Myocyte (in vitro differentiated cells): ENCODE measurements around the gene HOXD10. TPM values are rescaled to one million over a fixed set of nuclear protein-coding genes. Genes with fewer than 3 reads are reported as not detected.
A peak's percentile ranks its signal among the peaks of the same experiment; 100 is the strongest.

Source experiments
- DNase-seq: peaks from one replicate; pipeline ENCODE4 v3.0.0-alpha.2; 2012; ENCODE audit warnings: low read depth
- total RNA-seq: library from RNA; depleted of rRNA; stranded (reverse); fragments of >200 nt; gene quantifications from 2 replicates; pipeline ENCODE4 v1.2.3, GENCODE V29; 2014

Gene HOXD10
- total RNA-seq, 1 donor from 2014 or later: not detected

GRCh38 chr2:176082525-176082823 is 34.1 kb upstream of the HOXD10 start:
- DNase-seq: no peak

DNA sequence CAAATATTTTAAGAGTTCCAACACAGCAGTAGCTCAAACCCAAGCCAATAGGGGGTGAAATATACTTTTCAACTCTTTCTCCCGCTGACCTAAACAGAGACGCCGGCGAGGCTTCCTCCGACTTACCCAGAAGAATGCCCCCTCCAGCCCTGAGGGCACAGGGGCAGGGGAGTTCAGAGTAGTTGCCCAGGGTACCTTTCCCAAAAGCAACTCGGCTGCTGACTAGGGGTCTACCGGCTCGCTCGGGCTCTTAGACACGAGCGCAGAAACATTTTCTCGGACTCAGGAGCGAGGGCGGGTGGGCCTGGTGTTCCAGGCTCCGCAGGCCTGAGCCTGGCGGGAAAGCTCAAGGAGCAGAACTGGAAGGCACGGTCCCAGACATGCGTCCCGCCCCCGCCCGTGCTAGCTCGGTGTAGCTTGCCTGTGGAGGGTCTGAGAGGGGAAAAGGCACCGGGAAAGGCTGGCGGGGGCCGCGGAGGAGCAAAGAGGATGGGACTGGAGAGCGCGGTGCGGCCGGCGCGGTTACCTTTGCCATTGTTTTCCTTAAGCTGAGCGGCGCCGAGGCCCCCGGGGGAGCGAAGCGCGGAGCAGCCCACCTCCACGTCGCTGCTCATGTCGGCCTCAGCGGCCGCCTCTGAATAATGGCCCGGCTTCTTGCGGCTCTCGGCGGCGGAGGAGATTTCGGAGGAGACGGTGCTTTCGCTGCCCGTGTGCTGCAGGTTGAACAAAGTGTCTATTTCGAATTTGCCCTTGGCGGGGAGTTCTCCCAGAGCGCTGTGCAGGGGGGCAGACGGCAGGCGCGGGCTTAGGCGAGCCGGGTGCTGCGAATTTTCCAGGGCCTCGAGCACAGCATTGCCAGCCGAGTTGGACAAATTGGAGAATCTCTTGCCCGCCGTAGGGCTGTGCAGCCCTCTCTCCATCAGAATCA is 33.5 kb upstream of the HOXD10 start:
- no peak for DNase-seq

GRCh38 chr2:176083796-176084261 is 32.7 kb upstream of the HOXD10 start, which contains the start of gene EVX2:
Gene EVX2, minus strand, starts transcription at chr2:176083962. Its CDS starts 186 bp downstream, at chr2:176083776.
- DNase-seq: no peak

DNA sequence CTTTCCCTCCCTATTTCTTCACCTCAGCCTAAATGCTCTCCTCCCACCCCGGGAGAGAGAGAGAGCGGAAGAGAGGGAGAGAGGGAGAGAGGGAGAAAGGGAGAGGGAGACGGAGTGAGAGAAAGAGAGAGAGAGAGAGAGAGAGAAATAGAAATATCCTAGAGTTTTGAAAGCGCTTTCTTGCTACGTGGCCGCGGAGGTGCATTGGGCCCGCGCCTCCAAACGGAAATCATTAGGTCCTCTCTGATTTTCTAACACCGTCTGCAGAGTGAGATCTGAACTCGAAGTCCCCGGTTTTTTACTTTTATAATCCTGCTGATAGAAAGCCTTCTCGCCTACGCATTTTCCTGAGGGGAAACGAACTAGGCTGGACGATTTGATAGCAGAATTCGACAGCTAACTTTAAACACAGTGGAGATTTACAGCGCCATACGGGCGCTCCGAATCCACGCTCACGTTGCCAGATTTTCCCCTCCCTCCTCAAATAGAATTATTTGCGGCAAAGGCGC is 31.9 kb upstream of the HOXD10 start:
- DNase-seq: no peak

GRCh38 chr2:176085120-176085788 is 31.3 kb upstream of the HOXD10 start:
- no peak for DNase-seq

DNA sequence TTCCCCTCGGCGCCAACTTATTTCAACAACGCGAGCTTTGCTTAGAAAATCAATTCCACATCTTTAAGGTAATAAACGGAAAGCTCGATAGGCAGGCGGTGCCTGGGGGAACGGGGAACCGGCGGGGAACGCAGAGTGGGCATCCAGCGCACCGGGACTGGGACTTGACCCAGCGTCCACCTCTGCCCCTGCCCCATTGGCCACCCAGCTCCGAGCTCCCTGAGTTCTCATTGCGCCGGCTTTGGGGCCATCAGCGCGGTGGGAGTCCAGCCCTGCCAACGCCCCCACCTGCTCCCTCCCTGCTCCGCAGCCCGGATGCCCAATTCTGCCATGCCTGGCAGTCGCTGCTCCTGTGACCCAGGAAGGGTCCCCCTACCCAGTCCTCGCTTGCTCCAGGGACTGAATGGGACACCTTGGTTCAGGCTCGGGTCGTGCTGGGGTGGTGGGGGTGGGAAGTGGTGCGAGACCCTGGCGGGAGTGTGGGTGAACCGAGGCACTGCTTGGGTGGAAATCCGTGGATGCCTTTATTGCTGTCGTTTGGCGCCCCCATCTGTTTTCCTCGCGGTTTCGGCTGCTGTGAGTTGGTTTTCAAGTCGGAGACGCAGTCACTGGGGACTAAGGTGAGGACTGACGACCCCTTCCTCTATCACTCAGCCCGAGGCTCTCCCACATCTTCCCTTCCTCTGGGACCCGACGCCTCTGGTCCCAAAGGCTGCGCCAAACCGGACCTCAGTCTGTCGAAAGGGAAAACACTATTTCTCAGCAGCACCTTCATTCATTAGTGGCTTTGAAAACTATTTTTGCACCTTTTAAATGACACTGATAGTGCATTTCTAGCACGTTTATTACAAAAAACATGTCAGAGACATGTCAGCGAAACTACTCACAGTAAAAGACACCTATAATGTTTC is 30.5 kb upstream of the HOXD10 start:
- peak; percentile 55 for DNase-seq

DNA sequence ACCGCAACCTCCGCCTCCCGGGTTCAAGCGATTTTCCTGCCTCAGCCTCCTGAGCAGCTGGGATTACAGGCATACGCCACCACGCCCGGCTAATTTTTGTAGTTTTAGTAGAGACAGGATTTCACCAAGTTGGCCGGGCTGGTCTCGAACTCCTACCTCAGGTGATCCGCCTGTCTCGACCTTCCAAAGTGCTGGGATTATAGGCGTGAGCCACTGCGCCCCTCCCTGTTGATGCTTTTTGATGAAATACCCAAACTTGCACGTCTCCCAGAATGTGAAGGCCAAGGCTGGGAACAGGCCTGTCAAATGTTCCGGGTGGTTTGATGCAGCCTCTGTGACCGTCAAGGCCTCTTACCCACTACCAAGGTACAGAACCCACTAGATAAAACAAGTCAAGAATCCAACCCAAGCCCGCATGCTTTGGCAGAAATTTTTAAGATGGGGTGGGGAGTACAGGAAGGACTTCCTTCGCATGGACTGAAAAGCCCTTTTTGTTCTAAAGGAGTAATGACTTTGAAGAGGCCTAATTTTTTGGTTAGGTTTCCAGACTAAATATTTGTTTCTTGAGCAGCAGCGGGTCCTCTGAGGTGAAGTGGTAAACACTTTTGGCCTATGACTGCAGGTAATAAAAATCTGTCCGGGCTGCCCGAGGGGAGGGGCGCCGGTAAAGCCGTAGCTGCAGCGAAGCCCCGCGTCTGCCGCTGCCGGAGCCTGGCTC is 29.1 kb upstream of the HOXD10 start:
- DNase-seq: no peak

- DNase-seq: peak; percentile 44
These were observed 28.3 kb upstream of the HOXD10 start for GRCh38 chr2:176088048-176088936.

DNA sequence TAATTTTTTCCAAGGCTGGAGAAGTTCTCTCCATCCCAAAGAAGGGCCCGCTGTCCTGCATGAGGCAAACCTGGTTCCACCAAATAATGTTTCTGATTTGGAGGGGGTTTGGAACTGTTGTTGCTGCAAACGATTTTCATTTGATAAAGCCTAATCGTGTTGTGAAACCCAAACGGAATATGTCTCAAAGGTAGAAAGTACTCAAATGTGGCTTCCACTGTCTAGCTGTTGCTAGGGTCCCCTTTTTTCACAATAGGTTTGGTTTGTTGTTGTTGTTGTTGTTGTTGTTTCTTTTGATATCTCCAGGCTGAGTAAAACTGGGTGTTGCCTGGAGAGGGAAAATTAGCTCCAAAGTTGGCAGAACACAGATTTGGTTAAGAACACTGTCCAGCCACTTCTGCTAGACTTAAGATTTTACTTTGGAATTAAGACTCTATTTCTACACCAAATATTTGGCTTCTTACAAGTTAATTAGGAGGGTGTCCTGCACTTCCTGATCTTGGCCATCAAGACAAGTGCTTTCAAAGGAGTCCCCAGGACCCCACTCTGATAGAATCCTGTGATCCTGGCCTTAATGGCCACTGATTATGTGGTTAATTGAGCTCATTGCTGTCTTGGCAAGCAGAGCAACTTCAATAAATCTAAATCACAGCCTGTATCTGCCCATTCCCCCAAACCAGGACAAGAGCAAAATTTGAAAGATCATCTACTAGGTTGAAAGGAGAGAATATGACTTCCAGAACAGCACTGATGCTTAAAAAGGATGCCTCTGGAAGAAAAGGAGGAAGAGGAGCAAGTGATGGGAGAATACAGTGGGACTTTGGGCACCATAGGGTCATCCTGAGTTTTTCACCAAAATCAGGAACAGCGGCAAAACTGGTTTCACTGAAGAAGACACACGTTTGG is 27.4 kb upstream of the HOXD10 start:
- DNase-seq: no peak

- DNase-seq: no peak
These were observed 26.7 kb upstream of the HOXD10 start for GRCh38 chr2:176089843-176090395.

- no peak for DNase-seq
These were observed 25.7 kb upstream of the HOXD10 start for GRCh38 chr2:176090862-176091261.

DNA sequence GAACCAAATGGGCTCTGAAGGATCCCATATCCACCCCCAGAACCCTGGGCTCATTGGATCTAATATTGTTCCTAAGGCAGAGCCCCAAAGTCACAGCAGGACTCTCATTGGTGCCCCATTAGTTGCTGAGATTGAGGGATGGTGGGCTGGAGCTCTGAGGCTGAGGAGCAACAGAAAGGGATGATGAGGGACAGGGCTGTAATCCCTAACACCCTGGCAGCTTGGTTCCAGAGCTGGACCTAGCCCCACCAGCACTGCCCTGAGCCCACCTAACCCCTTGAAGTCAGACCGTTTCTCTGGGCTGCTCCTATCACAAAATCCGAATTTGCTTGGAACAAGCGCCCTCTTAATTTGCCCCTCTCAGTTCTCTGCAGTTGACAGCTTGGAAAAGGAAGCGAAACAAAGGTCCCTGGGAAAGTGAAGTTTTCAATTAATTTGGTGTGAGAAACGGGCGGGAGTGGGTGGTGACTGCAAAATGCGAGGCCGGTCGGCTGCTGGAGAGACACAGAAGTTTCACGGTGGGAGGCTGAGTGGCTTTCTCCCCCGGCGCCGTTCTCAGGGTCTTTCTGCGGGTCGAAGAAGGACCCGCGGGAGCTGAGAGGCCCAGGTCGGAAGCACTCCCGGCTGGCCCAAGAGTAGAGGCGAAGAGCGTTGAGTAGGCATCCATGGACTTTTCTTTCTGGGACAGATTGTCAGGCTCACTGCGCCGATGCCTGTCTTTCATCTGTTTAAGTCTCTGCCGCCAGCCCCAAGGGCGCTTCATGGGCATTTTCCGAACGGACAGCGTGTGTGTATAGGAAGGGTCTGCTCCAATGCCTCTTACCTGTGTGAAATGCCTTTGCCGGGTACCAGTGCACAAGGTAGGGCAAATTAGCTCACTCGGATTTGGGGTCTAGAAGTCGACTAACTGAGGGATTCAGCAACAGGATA is 25.0 kb upstream of the HOXD10 start:
- no peak for DNase-seq

DNA sequence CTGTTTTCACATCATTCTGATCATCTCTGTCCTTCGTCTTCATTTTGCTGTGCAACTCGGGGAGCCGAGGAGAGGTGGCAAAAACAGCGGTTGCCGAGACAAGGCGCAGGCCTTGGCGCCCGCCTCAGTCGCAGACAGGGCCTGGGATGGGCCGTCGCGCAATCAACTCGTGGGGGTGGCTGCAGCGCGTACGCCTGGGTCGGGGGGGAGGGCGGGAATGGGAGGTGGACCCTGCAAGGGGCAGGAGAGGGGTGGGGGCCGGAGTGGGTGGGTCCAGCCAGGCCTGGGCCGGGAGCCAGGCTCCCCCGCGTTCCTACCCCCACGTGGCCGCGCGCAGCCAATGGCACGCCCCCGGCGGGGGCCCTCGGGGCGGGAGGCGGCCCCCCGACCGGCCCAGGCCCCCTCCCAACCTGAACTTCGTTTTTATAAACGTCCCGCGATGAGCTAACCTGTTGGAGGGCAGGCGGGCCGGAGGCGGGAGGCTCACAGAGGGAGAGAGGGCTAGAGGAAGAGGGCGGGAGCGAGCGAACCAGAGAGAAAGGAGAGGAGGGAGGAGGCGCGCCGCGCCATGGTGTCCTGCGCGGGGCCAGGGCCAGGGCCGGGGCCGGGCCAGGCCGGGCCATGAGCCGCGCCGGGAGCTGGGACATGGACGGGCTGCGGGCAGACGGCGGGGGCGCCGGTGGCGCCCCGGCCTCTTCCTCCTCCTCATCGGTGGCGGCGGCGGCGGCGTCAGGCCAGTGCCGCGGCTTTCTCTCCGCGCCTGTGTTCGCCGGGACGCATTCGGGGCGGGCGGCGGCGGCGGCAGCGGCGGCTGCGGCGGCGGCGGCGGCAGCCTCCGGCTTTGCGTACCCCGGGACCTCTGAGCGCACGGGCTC is 24.1 kb upstream of the HOXD10 start, which contains the start of gene HOXD13:
Gene HOXD13, plus strand, starts transcription at position 452 of the 875 bp plus-strand sequence. Its CDS starts 170 bp downstream, at position 622.
- DNase-seq: no peak

GRCh38 chr2:176093145-176093897 is 23.3 kb upstream of the HOXD10 start:
- peak; percentile 34 for DNase-seq

GRCh38 chr2:176093898-176094249 is 22.7 kb upstream of the HOXD10 start:
- no peak for DNase-seq
